Measurements from ENCODE around the gene MPV17L2. TPM values are rescaled to one million over a fixed set of nuclear protein-coding genes. Genes with fewer than 3 reads are reported as not detected.

Gene MPV17L2
- total and polyA plus RNA-seq, 2 of the 4 experiments (the other 2 are of a cell fraction), result 7.2 to 19.5 TPM

GRCh38 chr19:18152442-18152816, 40.6 kb upstream of the MPV17L2 start:
- Histone ChIP-seq H3K23ac (ENCODE audit: low read depth, low read length) (peak overlapping the region; percentile 91), H3K4ac (ENCODE audit: low read depth, low read length) (peak overlapping the region; percentile 96), H2AK9ac (replicated peaks; ENCODE audit: low read depth, low read length, poor library complexity) (peak overlapping the region; percentile 93), H4K91ac (ENCODE audit: insufficient read depth, low read depth, low read length) (peak overlapping the region; percentile 83), H3K4me1 (ENCODE audit: control insufficient read depth, insufficient read depth, low read length) (peaks cover 18% of the 10 kb centered on the region), H3K36me3 (ENCODE audit: control insufficient read depth, insufficient read depth, low read length) (peaks cover 10% of the 10 kb centered on the region; the same call in 1 of the 2 replicates), H3K27ac (ENCODE audit: insufficient read depth, low read length) (peak overlapping the region; percentile 88), H2BK15ac (ENCODE audit: low read depth, low read length) (peak overlapping the region; percentile 77; the same call in 1 of the 3 replicates), H4K8ac (ENCODE audit: low read depth in 2 of 2, low read length in 2 of 2) (peak overlapping the region; percentile 55 to 96; a peak in 3 of 4 replicates), H2AK5ac (ENCODE audit: low read depth, low read length) (no peak overlapping the region), H3K9ac (ENCODE audit: low read depth, low read length) (peak overlapping the region; percentile 84), H3K18ac (ENCODE audit: low read depth, low read length) (peak overlapping the region; percentile 68), H4K20me1 (ENCODE audit: insufficient read depth, low read length) (peaks cover 29% of the 10 kb centered on the region), H2AFZ (replicated peaks; ENCODE audit: low read length, poor library complexity) (peak overlapping the region; percentile 98), H3K27me3 (ENCODE audit: control insufficient read depth, insufficient read depth, low read length) (no peaks in the 10 kb centered on the region), H3K56ac (ENCODE audit: extremely low read depth, insufficient read depth, low read length) (peak overlapping the region; percentile 90), H2BK20ac (ENCODE audit: low read depth, low read length) (peak overlapping the region; percentile 45; the same call in 1 of the 2 replicates), H2BK120ac (ENCODE audit: low read depth, low read length) (peak overlapping the region; percentile 69), H2BK5ac (ENCODE audit: low read depth, low read length, poor library complexity, severe bottlenecking) (peak overlapping the region; percentile 77), H3K9me1 (ENCODE audit: insufficient read depth, low read length) (peaks cover 17% of the 10 kb centered on the region), H3K4me2 (ENCODE audit: low read depth, low read length) (peak overlapping the region; percentile 87), H4K5ac (ENCODE audit: low read depth, low read length) (peak overlapping the region; percentile 46), H3K79me1 (ENCODE audit: low read depth in 1 of 2, low read length in 2 of 2) (peaks cover 15 to 41% of the 10 kb centered on the region in 2 experiments; a peak in 3 of 4 replicates), H3K14ac (replicated peaks; ENCODE audit: low read depth, low read length) (peak overlapping the region; percentile 97), H3K4me3 (ENCODE audit: insufficient read depth, low read depth, low read length) (peak overlapping the region; percentile 53), H3K9me3 (ENCODE audit: control insufficient read depth, insufficient read depth, low read length) (no peaks in the 10 kb centered on the region)
- TF ChIP-seq NFE2L2 (IDR thresholded peaks at IDR 0.05; ENCODE audit: low read depth, low read length) (no peak), SMC3 (IDR thresholded peaks at IDR 0.05; ENCODE audit: low read depth, low read length) (peak; percentile 41), RAD21 (IDR thresholded peaks at IDR 0.05; ENCODE audit: low read length) (peak; percentile 43), CTCF (conservative IDR thresholded peaks at IDR 0.05; ENCODE audit: low read depth, low read length) (peak; percentile 68)
- in situ Hi-C loops (cut with MboI; ENCODE audit: low sequenced_read_pairs) (no loop called here), intact Hi-C loops (cut with micrococcal nuclease) (loop anchor here (5.0 to 10.0 kb wide), 2 partner anchors 40 to 148 kb away; partner anchors contain the start of gene ARRDC2), dilution Hi-C loops (cut with HindIII; ENCODE audit: low sequenced_read_pairs, unreplicated experiment) (no loop called here)
- DNase-seq (peak; percentile 96), ATAC-seq (ENCODE audit: low read depth) (peak; percentile 55)
- no TSS peak for BruUV-seq (replicated peaks)
- ChIA-PET POLR2A (ENCODE audit: unreplicated experiment) (interaction anchor here (0.6 kb wide), 1 partner anchor 76 kb away, joined by 12 read pairs; no protein-coding TSS in a partner anchor), CTCF (interaction anchor here (0.9 to 1.4 kb wide), 2 partner anchors 39 to 67 kb away, joined by 3 to 4 read pairs; no protein-coding TSS in a partner anchor)
- 5% methylated on average over 15 of the region's 22 CpGs; no CpG with 5 or more reads in 1 of the 2 experiments for WGBS, 2 experiments (ENCODE audit: extremely low coverage in 2 of 2, insufficient read length in 1 of 2)

Data from IMR-90 (cell line).